Progenitor cell of endocrine pancreas (in vitro differentiated cells): Measurements from ENCODE around the gene MSI2. TPM values are rescaled to one million over a fixed set of nuclear protein-coding genes. Genes with fewer than 3 reads are reported as not detected.

ENCODE experiments used
- DNase-seq: peaks from one replicate; pipeline ENCODE4 v3.0.0; 2021; ENCODE audit warnings: low spot score; ENCODE audit not compliant: unreplicated experiment
- H3K27ac Mint-ChIP-seq: 2 replicates; pipeline ENCODE4 v1.8.0; 2021; ENCODE audit warnings: mild to moderate bottlenecking, moderate library complexity, mixed read lengths
- H3K27me3 Mint-ChIP-seq: 2 replicates; pipeline ENCODE4 v1.8.0; 2021; ENCODE audit warnings: mixed read lengths
- H3K36me3 Mint-ChIP-seq: 2 replicates; pipeline ENCODE4 v1.8.0; 2022; ENCODE audit warnings: mixed read lengths; ENCODE audit not compliant: insufficient read depth
- H3K4me1 Mint-ChIP-seq: 2 replicates; pipeline ENCODE4 v1.8.0; 2021; ENCODE audit warnings: low read depth, mixed read lengths
- H3K4me3 Mint-ChIP-seq: 2 replicates; pipeline ENCODE4 v1.8.0; 2021; ENCODE audit warnings: low read depth, mild to moderate bottlenecking, moderate library complexity, mixed read lengths
- H3K9me3 Mint-ChIP-seq: 2 replicates; pipeline ENCODE4 v1.8.0; 2021; ENCODE audit warnings: low read depth, mixed read lengths
- CTCF ChIP-seq: fragments of 200-600 bp; sonication (generic); IDR thresholded peaks from one replicate; pipeline ENCODE4 v1.5.0; 2021; ENCODE audit warnings: antibody characterized with exemption, mild to moderate bottlenecking; ENCODE audit not compliant: unreplicated experiment
- total RNA-seq: library from RNA; stranded (reverse); gene quantifications from 2 replicates; pipeline ENCODE4 v1.2.1, GENCODE V29; 2021

Gene MSI2
- total RNA-seq, 1 donor from 2014 or later: 164 TPM

DNA sequence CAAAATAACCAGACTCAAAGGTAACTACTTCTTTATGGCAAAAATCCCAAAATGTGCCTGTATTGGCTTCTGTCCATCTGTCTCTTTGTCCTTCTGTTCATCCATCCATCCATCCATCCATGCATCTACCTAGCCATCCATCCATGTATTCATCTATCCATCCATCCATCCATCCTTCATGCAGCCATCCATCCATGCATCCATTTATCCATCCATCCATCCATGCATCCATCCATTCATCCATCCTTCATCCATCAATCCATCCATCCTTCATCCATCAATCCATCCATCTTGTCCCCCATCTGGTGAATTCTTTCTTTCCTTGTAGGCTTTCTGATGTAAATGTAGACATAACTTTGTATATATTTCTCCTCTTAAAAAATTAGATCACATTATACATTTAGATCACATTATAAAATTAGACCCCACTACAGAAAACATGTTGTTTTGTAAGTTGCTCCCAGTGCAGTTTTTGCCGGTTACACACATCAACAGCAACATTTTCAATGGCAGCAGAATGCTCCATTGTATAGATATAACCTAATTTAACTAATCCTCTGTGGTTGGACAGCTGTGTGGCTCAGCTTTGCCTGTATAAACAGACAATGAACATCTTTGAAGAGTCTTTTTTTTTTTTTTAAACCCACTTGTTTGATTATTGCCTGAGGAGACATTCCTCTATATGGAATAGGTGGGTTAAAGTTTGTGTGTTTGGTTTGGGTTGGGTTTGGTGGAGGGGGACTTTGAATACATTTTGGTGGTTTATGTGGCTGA lies 72.0 kb downstream of the MSI2 start:
- DNase-seq: no peak
- TF ChIP-seq CTCF: no peak
- Mint-ChIP-seq H3K4me1 (peaks cover 28% of the 10 kb centered on the region), H3K36me3 (peaks cover 15% of the 10 kb centered on the region), H3K9me3 (no peaks in the 10 kb centered on the region), H3K4me3 (no peak overlapping the region), H3K27ac (no peak overlapping the region), H3K27me3 (no peaks in the 10 kb centered on the region)

DNA sequence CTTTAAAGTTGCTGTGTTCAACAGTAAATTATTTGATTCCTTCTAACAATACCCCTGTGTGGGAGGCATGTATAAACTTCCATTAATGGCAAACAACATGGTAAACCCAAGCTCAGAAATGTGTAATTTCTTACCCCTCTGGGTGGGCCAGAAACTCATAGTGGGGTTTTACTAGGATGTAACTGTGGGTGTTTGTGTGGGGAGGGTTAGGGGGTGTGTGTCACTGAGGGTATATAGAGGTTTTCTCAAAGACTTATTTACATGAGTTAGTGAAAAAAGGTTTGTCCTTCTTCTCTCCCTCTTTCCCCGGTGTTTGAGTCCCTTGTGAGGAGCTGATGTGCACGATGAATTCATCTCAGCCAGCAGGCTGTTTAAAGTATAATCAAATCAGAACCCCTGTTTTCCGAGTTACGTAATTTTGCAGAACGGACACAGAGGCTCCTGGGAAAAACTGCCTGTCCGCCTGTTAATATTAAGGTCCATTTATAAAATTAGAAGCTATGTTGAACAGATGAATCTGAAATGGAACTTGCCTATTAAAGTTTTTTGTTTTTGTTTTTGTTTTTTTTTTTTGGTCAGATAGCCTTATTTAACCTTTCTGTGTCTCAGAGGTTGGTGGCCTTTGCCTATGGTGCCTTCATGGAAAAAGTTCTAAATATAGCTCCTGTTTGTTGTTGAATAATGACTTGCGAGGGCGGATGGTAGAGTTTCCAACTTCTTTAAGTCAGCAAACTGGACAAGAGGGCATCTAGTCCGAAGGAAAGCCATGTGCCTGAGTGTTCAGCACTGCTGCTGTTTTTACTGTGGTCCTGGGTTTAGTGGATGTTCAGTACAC lies 73.3 kb downstream of the MSI2 start:
- peaks cover 12% of the 10 kb centered on the region for H3K36me3 Mint-ChIP-seq

DNA sequence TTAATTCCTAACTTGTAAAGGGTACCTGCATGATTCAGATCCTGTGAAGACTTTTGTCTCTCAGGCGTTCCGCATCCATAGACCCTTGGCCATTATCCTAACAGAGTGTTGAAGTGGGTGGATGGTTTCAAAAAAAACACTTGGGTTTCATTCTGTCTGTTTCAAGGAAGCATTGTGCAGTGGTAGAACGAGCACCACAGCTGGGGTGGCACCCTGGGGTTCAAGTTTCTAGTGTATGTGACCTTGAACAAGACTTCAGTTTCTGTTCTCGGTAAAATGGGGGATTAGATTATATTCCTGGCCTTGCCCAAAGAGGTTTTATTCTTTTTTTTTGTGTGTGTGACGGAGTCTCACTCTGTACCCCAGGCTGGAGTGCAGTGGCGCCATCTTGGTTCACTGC lies 74.3 kb downstream of the MSI2 start:
- peaks cover 27% of the 10 kb centered on the region for H3K4me1 Mint-ChIP-seq
- no peak for TF ChIP-seq CTCF
- H3K27ac Mint-ChIP-seq: peak overlapping the region; percentile 71
- H3K4me3 Mint-ChIP-seq: no peak overlapping the region
- DNase-seq: no peak
- peaks cover 10% of the 10 kb centered on the region for H3K36me3 Mint-ChIP-seq
- H3K9me3 Mint-ChIP-seq: no peaks in the 10 kb centered on the region
- no peaks in the 10 kb centered on the region for H3K27me3 Mint-ChIP-seq

More for the DNA sequence above, 73.3 kb downstream of the MSI2 start:
- Mint-ChIP-seq H3K27ac (no peak overlapping the region), H3K27me3 (no peaks in the 10 kb centered on the region), H3K9me3 (no peaks in the 10 kb centered on the region), H3K4me3 (no peak overlapping the region), H3K4me1 (peaks cover 28% of the 10 kb centered on the region)
- TF ChIP-seq CTCF: no peak
- no peak for DNase-seq

DNA sequence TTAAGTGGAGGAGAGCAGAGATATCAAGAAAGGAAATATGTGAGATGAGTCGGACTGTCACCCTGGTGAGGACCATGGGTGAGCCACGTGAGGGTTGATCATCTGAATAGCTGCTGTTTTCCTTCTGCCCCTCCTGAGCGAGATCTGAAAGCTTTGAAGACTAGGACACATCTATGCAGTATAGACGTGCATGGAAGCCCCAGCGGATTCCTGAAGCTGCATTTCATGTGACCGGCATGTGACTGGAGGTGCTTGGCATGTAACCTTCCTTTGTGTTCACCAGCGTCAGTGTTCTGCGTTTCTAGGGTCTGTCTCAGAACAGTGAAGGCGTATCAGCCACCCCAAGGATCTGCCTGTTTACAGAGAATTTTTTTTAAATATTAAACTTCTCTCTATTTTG lies 75.1 kb downstream of the MSI2 start:
- peaks cover 20% of the 10 kb centered on the region for H3K4me1 Mint-ChIP-seq
- H3K4me3 Mint-ChIP-seq: no peak overlapping the region
- H3K27me3 Mint-ChIP-seq: no peaks in the 10 kb centered on the region
- peak overlapping the region; percentile 65 for H3K27ac Mint-ChIP-seq
- H3K9me3 Mint-ChIP-seq: no peaks in the 10 kb centered on the region
- no peak for TF ChIP-seq CTCF
- no peak for DNase-seq
- H3K36me3 Mint-ChIP-seq: peaks cover 8% of the 10 kb centered on the region

DNA sequence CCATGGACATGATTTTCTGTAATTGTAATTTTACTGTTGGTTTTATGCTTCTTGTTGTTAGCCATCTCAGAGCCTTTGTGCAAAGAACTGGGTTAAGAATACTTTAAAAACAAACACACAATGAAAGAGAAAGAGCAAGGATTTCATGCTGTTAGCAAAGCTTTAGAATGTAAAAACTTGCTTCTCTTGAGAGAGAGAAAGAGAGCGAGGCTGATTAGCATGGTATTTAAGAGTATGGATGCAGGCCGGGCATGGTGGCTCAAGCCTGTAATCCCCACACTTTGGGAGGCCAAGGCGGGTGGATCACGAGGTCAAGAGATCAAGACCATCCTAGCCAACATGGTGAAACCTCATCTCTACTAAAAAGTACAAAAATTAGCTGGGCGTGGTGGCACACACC lies 76.2 kb downstream of the MSI2 start:
- Mint-ChIP-seq H3K27me3 (no peaks in the 10 kb centered on the region), H3K4me3 (no peak overlapping the region), H3K27ac (no peak overlapping the region), H3K36me3 (peaks cover 13% of the 10 kb centered on the region), H3K4me1 (peaks cover 13% of the 10 kb centered on the region), H3K9me3 (no peaks in the 10 kb centered on the region)
- no peak for TF ChIP-seq CTCF
- no peak for DNase-seq
